Neural crest cell (in vitro differentiated cells): ENCODE results near the gene TP53INP2. TPM values are rescaled to one million over a fixed set of nuclear protein-coding genes. Genes with fewer than 3 reads are reported as not detected.
A peak's percentile ranks its signal among the peaks of the same experiment; 100 is the strongest.

ENCODE experiments used
- DNase-seq: peaks from one replicate; pipeline ENCODE4 v3.0.0; 2021; ENCODE audit warnings: low read depth, mixed read lengths, low spot score
- H3K27ac Mint-ChIP-seq: one replicate; pipeline ENCODE4 v1.8.0; 2021; ENCODE audit warnings: mild to moderate bottlenecking, mixed read lengths; ENCODE audit not compliant: unreplicated experiment
- H3K27me3 Mint-ChIP-seq: 2 replicates; pipeline ENCODE4 v1.8.0; 2021; ENCODE audit warnings: low read depth, mild to moderate bottlenecking, mixed read lengths
- H3K36me3 Mint-ChIP-seq: 2 replicates; pipeline ENCODE4 v1.8.0; 2021; ENCODE audit warnings: low read depth, mild to moderate bottlenecking, mixed read lengths
- H3K4me1 Mint-ChIP-seq: 2 replicates; pipeline ENCODE4 v1.8.0; 2021; ENCODE audit warnings: mixed read lengths
- H3K4me3 Mint-ChIP-seq: one replicate; pipeline ENCODE4 v1.8.0; 2021; ENCODE audit warnings: mild to moderate bottlenecking, mixed read lengths
- H3K9me3 Mint-ChIP-seq: 2 replicates; pipeline ENCODE4 v1.8.0; 2021; ENCODE audit warnings: mixed read lengths
- CTCF ChIP-seq: fragments of 200-600 bp; sonication (generic); conservative IDR thresholded peaks from 2 replicates; pipeline ENCODE4 v1.5.0; 2021; ENCODE audit warnings: antibody characterized with exemption, mild to moderate bottlenecking
- total RNA-seq: library from RNA; stranded (reverse); gene quantifications from 2 replicates; pipeline ENCODE4 v1.2.1, GENCODE V29; 2021

The TP53INP2 gene
- total RNA-seq, 1 donor from 2014 or later = 17.1 TPM

DNA sequence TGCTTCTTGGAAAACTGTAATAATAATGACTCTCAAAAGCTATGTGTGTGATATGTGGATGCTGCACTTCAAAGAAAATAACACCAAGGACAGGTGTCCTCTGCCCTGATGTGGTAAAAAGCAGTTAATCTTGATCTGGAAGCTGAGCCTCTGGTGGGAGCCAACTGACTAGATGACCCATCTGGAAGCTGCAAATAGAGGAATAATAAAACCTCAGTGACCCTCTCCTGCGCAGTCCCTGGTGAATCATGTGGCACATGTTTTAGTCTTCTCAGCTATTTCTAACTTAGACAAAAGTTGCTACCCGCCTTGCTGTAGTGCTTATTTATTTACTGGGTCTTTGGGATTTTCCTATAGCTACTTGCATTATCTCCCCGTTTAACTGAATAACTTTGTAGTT is 47.3 kb downstream of the TP53INP2 start:
- no peak for DNase-seq
- Mint-ChIP-seq H3K9me3 (no peaks in the 10 kb centered on the region), H3K4me1 (no peaks in the 10 kb centered on the region), H3K27me3 (no peaks in the 10 kb centered on the region), H3K4me3 (no peak overlapping the region), H3K27ac (no peak overlapping the region), H3K36me3 (peaks cover 12% of the 10 kb centered on the region)
- no peak for TF ChIP-seq CTCF

- Mint-ChIP-seq H3K9me3 (no peaks in the 10 kb centered on the region), H3K27ac (no peak overlapping the region), H3K27me3 (no peaks in the 10 kb centered on the region), H3K4me1 (no peaks in the 10 kb centered on the region), H3K4me3 (no peak overlapping the region), H3K36me3 (peaks cover 24% of the 10 kb centered on the region)
- no peak for DNase-seq
- TF ChIP-seq CTCF = peak; percentile 29
Observed at GRCh38 chr20:34753706-34754461, 49.7 kb downstream of the TP53INP2 start.

DNA sequence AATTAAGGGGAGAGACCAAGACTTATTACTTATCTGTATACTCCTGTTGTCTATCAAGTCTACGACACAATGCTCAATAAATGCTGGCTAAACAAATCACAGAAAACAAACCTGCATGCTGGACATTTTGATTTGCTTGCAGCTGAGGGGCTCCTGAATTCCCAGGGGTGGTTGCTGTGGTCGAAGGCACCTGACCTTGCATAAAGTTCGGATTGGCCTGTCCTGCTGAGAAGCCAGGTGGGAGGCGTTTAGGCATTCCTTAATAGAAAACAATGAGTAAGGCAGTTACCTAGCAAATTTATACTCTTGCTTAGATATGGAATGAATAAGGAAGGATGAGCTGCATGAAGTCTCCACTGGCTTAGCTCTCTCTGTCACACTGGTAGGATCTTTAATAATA is 50.5 kb downstream of the TP53INP2 start:
- H3K27ac Mint-ChIP-seq = no peak overlapping the region
- H3K36me3 Mint-ChIP-seq = peaks cover 24% of the 10 kb centered on the region
- DNase-seq = no peak
- TF ChIP-seq CTCF = no peak
- H3K4me1 Mint-ChIP-seq = no peaks in the 10 kb centered on the region
- no peak overlapping the region for H3K4me3 Mint-ChIP-seq
- H3K9me3 Mint-ChIP-seq = no peaks in the 10 kb centered on the region
- H3K27me3 Mint-ChIP-seq = no peaks in the 10 kb centered on the region

DNA sequence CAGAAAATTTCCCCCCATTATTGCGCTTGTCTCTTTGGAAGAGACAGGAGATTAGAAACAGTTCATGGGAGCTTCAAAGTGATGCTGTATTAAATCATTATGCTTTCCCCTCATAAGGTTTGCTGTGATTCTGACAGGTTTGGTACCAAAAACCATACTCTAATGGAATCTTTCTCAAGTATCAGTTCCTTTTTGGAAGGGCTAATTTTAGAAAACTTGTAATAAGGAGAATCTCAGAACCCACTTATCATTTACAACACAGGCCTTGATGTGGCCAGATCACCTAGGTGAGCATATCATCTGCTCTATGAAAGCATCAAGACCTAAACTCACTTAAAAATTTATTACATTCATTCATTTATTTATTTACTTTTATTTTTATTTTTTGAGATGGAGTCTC is 51.2 kb downstream of the TP53INP2 start:
- H3K27me3 Mint-ChIP-seq = no peaks in the 10 kb centered on the region
- no peak for TF ChIP-seq CTCF
- no peaks in the 10 kb centered on the region for H3K9me3 Mint-ChIP-seq
- H3K4me1 Mint-ChIP-seq = no peaks in the 10 kb centered on the region
- no peak for DNase-seq
- H3K27ac Mint-ChIP-seq = no peak overlapping the region
- H3K36me3 Mint-ChIP-seq = peaks cover 21% of the 10 kb centered on the region
- no peak overlapping the region for H3K4me3 Mint-ChIP-seq

- Mint-ChIP-seq H3K27me3 (no peaks in the 10 kb centered on the region), H3K4me3 (no peak overlapping the region), H3K4me1 (no peaks in the 10 kb centered on the region), H3K9me3 (no peaks in the 10 kb centered on the region), H3K27ac (no peak overlapping the region), H3K36me3 (peaks cover 27% of the 10 kb centered on the region)
- no peak for TF ChIP-seq CTCF
- no peak for DNase-seq
Observed at GRCh38 chr20:34762031-34762555, 57.9 kb downstream of the TP53INP2 start.

Other genes with a start within 250 kb of the TP53INP2 start
- gene DYNLRB1, start 187.9 kb upstream of the TP53INP2 start, total RNA-seq = 151 and 165 TPM in 2 replicates
- gene MAP1LC3A, start 145.6 kb upstream of the TP53INP2 start, total RNA-seq = 17.5 and 17.8 TPM in 2 replicates
- gene PIGU, start 27.3 kb upstream of the TP53INP2 start, total RNA-seq = 54.9 and 55.5 TPM in 2 replicates
- gene NCOA6, start 121.3 kb downstream of the TP53INP2 start, total RNA-seq = 76.0 and 79.5 TPM in 2 replicates
- gene GGT7, start 168.5 kb downstream of the TP53INP2 start, total RNA-seq = 64.1 and 67.7 TPM in 2 replicates
- gene ACSS2, start 172.3 kb downstream of the TP53INP2 start, total RNA-seq = 84.9 and 90.9 TPM in 2 replicates